ENCODE measurements around the gene ZSWIM1. TPM values are rescaled to one million over a fixed set of nuclear protein-coding genes. Genes with fewer than 3 reads are reported as not detected.

Gene ZSWIM1
- total and polyA plus RNA-seq, 2 donors (not counting 1 experiment from before 2014, with no cell fraction given): 5.4 to 15.7 TPM

DNA sequence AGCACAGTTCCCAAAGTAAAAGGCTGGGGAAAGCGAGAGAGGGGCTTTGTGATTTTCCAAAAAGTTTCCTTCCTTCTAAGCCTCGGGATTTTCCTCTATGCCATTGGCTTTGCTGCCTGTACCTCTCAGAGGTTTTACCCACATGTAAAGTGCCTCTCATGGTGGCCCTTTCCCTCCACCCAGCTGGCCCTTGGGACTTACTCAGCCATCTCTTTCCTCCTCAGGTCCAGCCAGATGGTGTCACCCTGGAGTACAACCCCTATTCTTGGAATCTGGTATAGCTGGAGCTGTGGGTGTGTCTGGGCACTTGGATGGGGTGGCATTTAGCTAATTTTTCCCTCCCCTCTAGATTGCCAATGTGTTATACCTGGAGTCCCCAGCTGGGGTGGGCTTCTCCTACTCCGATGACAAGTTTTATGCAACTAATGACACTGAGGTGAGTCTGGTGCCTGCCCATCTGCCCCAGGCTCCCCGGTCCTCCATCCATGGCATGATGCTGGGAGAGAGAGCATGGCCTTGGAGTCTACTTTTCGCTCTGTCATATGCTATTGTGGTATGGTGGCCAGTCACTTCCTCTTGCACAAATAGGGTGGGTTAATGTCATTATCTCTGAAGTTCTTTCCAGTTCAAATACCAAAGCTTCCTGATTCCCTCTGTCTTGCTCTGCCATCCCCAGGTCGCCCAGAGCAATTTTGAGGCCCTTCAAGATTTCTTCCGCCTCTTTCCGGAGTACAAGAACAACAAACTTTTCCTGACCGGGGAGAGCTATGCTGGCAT is 11.2 kb downstream of the ZSWIM1 start:
- H3K27ac ChIP-seq (ENCODE audit: low read length in 2 of 2): no peak overlapping the region
- peaks cover 0 to 20% of the 10 kb centered on the region in 2 experiments for H3K36me3 ChIP-seq (replicated peaks in 1 of 2; ENCODE audit: control extremely low read depth in 1 of 2, control insufficient read depth in 1 of 2, extremely low read depth in 1 of 2, insufficient read depth in 2 of 2, low read length in 1 of 2)
- H3K4me3 Mint-ChIP-seq: peak overlapping the region; percentile 97
- WGBS (ENCODE audit: insufficient coverage): 80% methylated on average over 6 of the region's 9 CpGs
- H2AFZ ChIP-seq (ENCODE audit: insufficient read depth, low read depth, low read length, poor library complexity, severe bottlenecking): peak overlapping the region; percentile 93
- TF ChIP-seq, protein P1, sequence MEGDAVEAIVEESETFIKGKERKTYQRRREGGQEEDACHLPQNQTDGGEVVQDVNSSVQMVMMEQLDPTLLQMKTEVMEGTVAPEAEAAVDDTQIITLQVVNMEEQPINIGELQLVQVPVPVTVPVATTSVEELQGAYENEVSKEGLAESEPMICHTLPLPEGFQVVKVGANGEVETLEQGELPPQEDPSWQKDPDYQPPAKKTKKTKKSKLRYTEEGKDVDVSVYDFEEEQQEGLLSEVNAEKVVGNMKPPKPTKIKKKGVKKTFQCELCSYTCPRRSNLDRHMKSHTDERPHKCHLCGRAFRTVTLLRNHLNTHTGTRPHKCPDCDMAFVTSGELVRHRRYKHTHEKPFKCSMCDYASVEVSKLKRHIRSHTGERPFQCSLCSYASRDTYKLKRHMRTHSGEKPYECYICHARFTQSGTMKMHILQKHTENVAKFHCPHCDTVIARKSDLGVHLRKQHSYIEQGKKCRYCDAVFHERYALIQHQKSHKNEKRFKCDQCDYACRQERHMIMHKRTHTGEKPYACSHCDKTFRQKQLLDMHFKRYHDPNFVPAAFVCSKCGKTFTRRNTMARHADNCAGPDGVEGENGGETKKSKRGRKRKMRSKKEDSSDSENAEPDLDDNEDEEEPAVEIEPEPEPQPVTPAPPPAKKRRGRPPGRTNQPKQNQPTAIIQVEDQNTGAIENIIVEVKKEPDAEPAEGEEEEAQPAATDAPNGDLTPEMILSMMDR (IDR thresholded peaks at IDR 0.05): no peak
- no peak for TF ChIP-seq EZH2 (IDR thresholded peaks at IDR 0.05; ENCODE audit: borderline replicate concordance, insufficient read depth, low read depth, low read length, poor library complexity, severe bottlenecking)
- DNase-seq: no peak
- no peaks in the 10 kb centered on the region for H3K27me3 Mint-ChIP-seq
- H3K79me2 ChIP-seq (ENCODE audit: control insufficient read depth, insufficient read depth, low read length): peaks cover 7% of the 10 kb centered on the region
- H3K27me3 ChIP-seq (replicated peaks in 1 of 4; ENCODE audit: control extremely low read depth in 1 of 4, control insufficient read depth in 3 of 4, insufficient read depth in 4 of 4, low read length in 3 of 4): no peaks in the 10 kb centered on the region
- peaks cover 31% of the 10 kb centered on the region for H3K4me1 Mint-ChIP-seq
- ChIA-PET CTCF (interaction anchor here (1.4 to 3.2 kb wide), 2 partner anchors 41 to 77 kb away, joined by 5 to 9 read pairs; no protein-coding TSS in a partner anchor), POLR2A (interaction anchor here (0.6 to 5.3 kb wide), 4 partner anchors 11 to 54 kb away, joined by 3 to 41 read pairs (median 12); partner anchors contain the start of genes ACOT8, PCIF1 and ZSWIM1)
- no peaks in the 10 kb centered on the region for H4K20me1 ChIP-seq (ENCODE audit: control insufficient read depth, insufficient read depth, low read length, poor library complexity, severe bottlenecking)
- H3K4me2 ChIP-seq (replicated peaks; ENCODE audit: low read depth, low read length, poor library complexity, severe bottlenecking): peak overlapping the region; percentile 99
- intact Hi-C loops (cut with micrococcal nuclease): no loop called here
- H3K9me3 ChIP-seq (ENCODE audit: control extremely low read depth in 1 of 3, control insufficient read depth in 2 of 3, insufficient read depth in 1 of 3, low read length in 2 of 3): no peaks in the 10 kb centered on the region
- H3K9me3 Mint-ChIP-seq (ENCODE audit: insufficient read depth): no peaks in the 10 kb centered on the region
- peak overlapping the region in 4 of 5 experiments; percentile 72 to 95 (median 80) for H3K4me3 ChIP-seq (ENCODE audit: control extremely low read depth in 1 of 5, extremely low read depth in 1 of 5, insufficient read depth in 1 of 5, low read depth in 2 of 5, low read length in 4 of 5)
- peak overlapping the region; percentile 85 for H3K9ac ChIP-seq (ENCODE audit: low read length)
- H3K4me1 ChIP-seq (ENCODE audit: control insufficient read depth in 2 of 2, insufficient read depth in 2 of 2, low read length in 2 of 2): peaks cover 24 to 29% of the 10 kb centered on the region in 2 donors
- no peak for ATAC-seq (ENCODE audit: low read depth)
- H3K27ac Mint-ChIP-seq: peak overlapping the region; percentile 96
